ENCODE results near the gene TSSC4. TPM values are rescaled to one million over a fixed set of nuclear protein-coding genes. Genes with fewer than 3 reads are reported as not detected.

Gene TSSC4
- total RNA-seq, 1 donor from 2014 or later, result 38.8 TPM

DNA sequence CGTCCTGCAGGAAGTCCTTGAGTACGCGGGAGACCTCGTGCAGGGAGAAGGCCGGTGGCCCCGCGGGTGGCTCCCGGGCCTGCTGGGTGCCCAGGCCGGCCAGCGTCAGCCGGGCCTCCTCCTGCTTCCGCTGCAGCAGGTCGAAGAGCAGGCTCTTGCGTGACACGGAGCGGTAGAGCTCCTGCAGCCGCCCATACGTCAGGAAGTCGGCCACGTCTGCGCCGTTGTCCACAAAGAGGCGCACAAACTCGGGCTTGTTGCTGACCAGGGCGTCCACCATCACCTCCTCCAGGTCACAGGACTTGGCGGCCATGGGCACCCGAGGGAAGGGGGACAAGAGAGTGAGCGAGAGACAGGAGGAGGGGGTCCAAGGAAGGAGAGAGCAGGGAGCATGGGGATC lies 14.6 kb downstream of the TSSC4 start:
- peaks cover 8% of the 10 kb centered on the region for H3K4me1 ChIP-seq
- H3K4me3 ChIP-seq, result no peak overlapping the region
- no peak for ATAC-seq
- DNase-seq, result no peak
- intact Hi-C loops (cut with DNase I), result no loop called here
- no peaks in the 10 kb centered on the region for H3K36me3 ChIP-seq
- no peaks in the 10 kb centered on the region for H3K9me3 ChIP-seq
- peaks cover 2% of the 10 kb centered on the region for H3K27me3 ChIP-seq (ENCODE audit: low read depth)
- no peak for TF ChIP-seq CTCF (IDR thresholded peaks at IDR 0.05)
- H3K27ac ChIP-seq, result no peak overlapping the region

- H3K9me3 ChIP-seq, result no peaks in the 10 kb centered on the region
- no peak for DNase-seq
- intact Hi-C loops (cut with DNase I), result no loop called here
Measured at GRCh38 chr11:2415601-2416380, 15.2 kb downstream of the TSSC4 start.

DNA sequence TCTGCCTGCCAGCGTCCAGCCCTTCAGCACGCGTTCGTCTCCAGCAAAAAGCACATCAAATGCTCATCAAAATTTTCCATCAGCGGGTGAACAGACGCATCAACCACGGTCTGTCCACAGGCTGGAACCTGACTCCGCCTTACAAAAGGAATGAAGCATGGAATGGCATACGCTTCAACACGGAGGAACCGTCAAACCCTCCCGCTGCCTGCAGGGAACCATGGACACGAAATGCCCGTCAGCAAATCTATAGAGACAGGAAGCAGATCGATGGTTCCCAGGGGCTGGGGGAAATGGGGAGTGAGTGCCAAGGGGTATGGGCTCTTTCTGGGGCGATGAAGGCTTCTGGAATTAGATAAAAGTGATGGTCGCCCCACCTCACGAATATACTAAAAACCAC lies 16.2 kb downstream of the TSSC4 start:
- peaks cover 4% of the 10 kb centered on the region for H3K27me3 ChIP-seq (ENCODE audit: low read depth)
- no peaks in the 10 kb centered on the region for H3K36me3 ChIP-seq
- intact Hi-C loops (cut with DNase I), result no loop called here
- peaks cover 16% of the 10 kb centered on the region for H3K4me1 ChIP-seq
- no peaks in the 10 kb centered on the region for H3K9me3 ChIP-seq
- no peak for TF ChIP-seq CTCF (IDR thresholded peaks at IDR 0.05)
- no peak overlapping the region for H3K4me3 ChIP-seq
- ATAC-seq (no peak), DNase-seq (no peak)
- no peak overlapping the region for H3K27ac ChIP-seq

More at GRCh38 chr11:2415601-2416380, 15.2 kb downstream of the TSSC4 start:
- Histone ChIP-seq H3K36me3 (no peaks in the 10 kb centered on the region), H3K27me3 (ENCODE audit: low read depth) (peaks cover under 1% of the 10 kb centered on the region), H3K4me1 (peaks cover 15% of the 10 kb centered on the region), H3K27ac (no peak overlapping the region), H3K4me3 (no peak overlapping the region)
- TF ChIP-seq CTCF (IDR thresholded peaks at IDR 0.05), result no peak
- ATAC-seq, result no peak

GRCh38 chr11:2417856-2418692 lies 17.5 kb downstream of the TSSC4 start:
- H3K4me3 ChIP-seq, result no peak overlapping the region
- DNase-seq (no peak), ATAC-seq (no peak)
- peaks cover 4% of the 10 kb centered on the region for H3K27me3 ChIP-seq (ENCODE audit: low read depth)
- H3K36me3 ChIP-seq, result no peaks in the 10 kb centered on the region
- intact Hi-C loops (cut with DNase I), result no loop called here
- H3K9me3 ChIP-seq, result no peaks in the 10 kb centered on the region
- H3K4me1 ChIP-seq, result peaks cover 16% of the 10 kb centered on the region
- TF ChIP-seq CTCF (IDR thresholded peaks at IDR 0.05), result no peak
- no peak overlapping the region for H3K27ac ChIP-seq

DNA sequence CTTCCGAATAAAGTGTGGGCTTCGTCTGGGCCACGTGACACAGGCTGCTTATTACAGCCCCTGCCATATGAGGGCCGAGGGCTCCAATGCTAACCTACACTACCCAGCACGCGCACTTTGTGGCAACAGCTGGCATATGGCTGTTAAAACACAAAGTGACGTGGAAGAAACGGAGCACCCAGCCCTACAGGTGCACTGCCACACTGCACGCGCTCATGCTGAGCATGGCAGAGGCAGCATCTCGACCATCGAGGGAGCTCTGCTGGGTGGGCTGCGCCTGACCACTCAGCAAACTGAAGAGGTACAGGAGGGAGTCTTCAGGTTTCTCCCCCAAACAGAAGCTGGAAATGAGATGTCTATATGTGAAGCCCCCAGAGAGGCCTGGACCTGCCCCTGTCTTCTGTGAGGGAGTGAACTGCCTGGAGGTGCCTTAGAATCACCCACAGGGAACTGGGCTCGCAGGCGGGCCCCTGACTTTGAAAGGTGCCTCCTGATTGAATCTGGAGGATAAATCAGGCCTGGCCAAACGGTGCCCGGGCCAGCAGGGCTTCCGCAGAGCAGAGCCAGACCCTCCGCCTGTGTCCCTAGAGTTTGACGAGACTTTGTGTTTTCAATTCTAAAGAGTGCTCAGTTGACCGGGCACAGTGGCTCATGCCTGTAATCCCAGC lies 18.3 kb downstream of the TSSC4 start:
- H3K27me3 ChIP-seq (ENCODE audit: low read depth), result peaks cover 4% of the 10 kb centered on the region
- ATAC-seq (no peak), DNase-seq (no peak)
- no peaks in the 10 kb centered on the region for H3K9me3 ChIP-seq
- intact Hi-C loops (cut with DNase I), result no loop called here
- H3K36me3 ChIP-seq, result no peaks in the 10 kb centered on the region
- H3K4me3 ChIP-seq, result no peak overlapping the region
- peaks cover 16% of the 10 kb centered on the region for H3K4me1 ChIP-seq
- H3K27ac ChIP-seq, result no peak overlapping the region
- no peak for TF ChIP-seq CTCF (IDR thresholded peaks at IDR 0.05)

Measured in lower lobe of right lung (tissue), 2 donors.